HG03442 (cell line): ENCODE results near the gene ANKRD33B.
A peak's percentile ranks its signal among the peaks of the same experiment; 100 is the strongest.

Source experiments
- ATAC-seq: cut with Tn5 transposase; IDR thresholded peaks from one replicate; pipeline ENCODE4 v1.9.1; 2021; ENCODE audit warnings: mild to moderate bottlenecking, moderate library complexity; ENCODE audit not compliant: unreplicated experiment

ANKRD33B gene

GRCh38 chr5:10688651-10689171 is 124.8 kb downstream of the ANKRD33B start:
- ATAC-seq = no peak

- ATAC-seq = no peak
These were observed 125.7 kb downstream of the ANKRD33B start for GRCh38 chr5:10689391-10690081.

- ATAC-seq = no peak
These were observed 126.9 kb downstream of the ANKRD33B start for GRCh38 chr5:10690460-10691440.

- no peak for ATAC-seq
These were observed 128.2 kb downstream of the ANKRD33B start for GRCh38 chr5:10691826-10692785.

- ATAC-seq = peak; percentile 36
These were observed 131.3 kb downstream of the ANKRD33B start for GRCh38 chr5:10695055-10695649.

- ATAC-seq = no peak
These were observed 132.1 kb downstream of the ANKRD33B start for GRCh38 chr5:10695759-10696543.

- ATAC-seq = peak; percentile 67
These were observed 135.5 kb downstream of the ANKRD33B start for GRCh38 chr5:10699281-10699874.

- ATAC-seq = peak; percentile 51
These were observed 136.1 kb downstream of the ANKRD33B start for GRCh38 chr5:10699987-10700386.

GRCh38 chr5:10700516-10700915 is 136.6 kb downstream of the ANKRD33B start:
- no peak for ATAC-seq

GRCh38 chr5:10701567-10702039 is 137.7 kb downstream of the ANKRD33B start:
- no peak for ATAC-seq

- ATAC-seq = no peak
These were observed 138.3 kb downstream of the ANKRD33B start for GRCh38 chr5:10702040-10702629.

GRCh38 chr5:10702911-10703491 is 139.1 kb downstream of the ANKRD33B start:
- ATAC-seq = no peak

GRCh38 chr5:10703676-10704075 is 139.8 kb downstream of the ANKRD33B start:
- no peak for ATAC-seq

GRCh38 chr5:10704949-10705621 is 141.2 kb downstream of the ANKRD33B start:
- no peak for ATAC-seq

GRCh38 chr5:10705747-10706146 is 141.9 kb downstream of the ANKRD33B start:
- ATAC-seq = no peak

- ATAC-seq = no peak
These were observed 142.5 kb downstream of the ANKRD33B start for GRCh38 chr5:10706326-10706725.
